Effector CD4-positive, alpha-beta T cell (primary cell): Measurements from ENCODE around the gene TTC28.
"Not testable (repeated sequence)": the region's sequence is repeated elsewhere in the genome, so short reads cannot be mapped to it uniquely, and the experiment has no call there.

Experiments
- DNase-seq: peaks from one replicate; pipeline ENCODE4 v3.0.0-alpha.2; 2020

TTC28 gene

GRCh38 chr22:28402060-28402459 is 277.6 kb downstream of the TTC28 start:
- DNase-seq = no peak

- no peak for DNase-seq
Observed at GRCh38 chr22:28398981-28399380, 280.7 kb downstream of the TTC28 start.

- DNase-seq = no peak
Observed at GRCh38 chr22:28398355-28398754, 281.3 kb downstream of the TTC28 start.

GRCh38 chr22:28397306-28397705 is 282.3 kb downstream of the TTC28 start:
- DNase-seq = no peak

GRCh38 chr22:28395920-28396753 is 283.5 kb downstream of the TTC28 start:
- no peak for DNase-seq

- DNase-seq = no peak
Observed at GRCh38 chr22:28395520-28395919, 284.1 kb downstream of the TTC28 start.

- no peak for DNase-seq
Observed at GRCh38 chr22:28394513-28395110, 285.0 kb downstream of the TTC28 start.

- DNase-seq = no peak
Observed at GRCh38 chr22:28381429-28382167, 298.0 kb downstream of the TTC28 start.

GRCh38 chr22:28379951-28380350 is 299.7 kb downstream of the TTC28 start:
- no peak for DNase-seq

- DNase-seq = no peak
Observed at GRCh38 chr22:28379075-28379779, 300.4 kb downstream of the TTC28 start.

GRCh38 chr22:28375761-28376534 is 303.7 kb downstream of the TTC28 start:
- no peak for DNase-seq

GRCh38 chr22:28373831-28374230 is 305.8 kb downstream of the TTC28 start:
- DNase-seq = no peak

GRCh38 chr22:28369854-28370253 is 309.8 kb downstream of the TTC28 start:
- no peak for DNase-seq

GRCh38 chr22:28366856-28367255 is 312.8 kb downstream of the TTC28 start:
- DNase-seq = no peak

- no peak for DNase-seq
Observed at GRCh38 chr22:28365371-28365770, 314.3 kb downstream of the TTC28 start.

GRCh38 chr22:28364105-28364504 is 315.5 kb downstream of the TTC28 start:
- not testable (repeated sequence) for DNase-seq

- DNase-seq = no peak
Observed at GRCh38 chr22:28360939-28361338, 318.7 kb downstream of the TTC28 start.

- DNase-seq = no peak
Observed at GRCh38 chr22:28358312-28358711, 321.3 kb downstream of the TTC28 start.

- no peak for DNase-seq
Observed at GRCh38 chr22:28357193-28357592, 322.4 kb downstream of the TTC28 start.

GRCh38 chr22:28351476-28351875 is 328.2 kb downstream of the TTC28 start:
- DNase-seq = no peak

- no peak for DNase-seq
Observed at GRCh38 chr22:28348613-28349609, 330.7 kb downstream of the TTC28 start.
